ENCODE data around the gene SLC5A4.

- no peak for TF ChIP-seq EZH2phosphoT487 (IDR thresholded peaks at IDR 0.05; ENCODE audit: low read depth)
- TF ChIP-seq, protein P1, sequence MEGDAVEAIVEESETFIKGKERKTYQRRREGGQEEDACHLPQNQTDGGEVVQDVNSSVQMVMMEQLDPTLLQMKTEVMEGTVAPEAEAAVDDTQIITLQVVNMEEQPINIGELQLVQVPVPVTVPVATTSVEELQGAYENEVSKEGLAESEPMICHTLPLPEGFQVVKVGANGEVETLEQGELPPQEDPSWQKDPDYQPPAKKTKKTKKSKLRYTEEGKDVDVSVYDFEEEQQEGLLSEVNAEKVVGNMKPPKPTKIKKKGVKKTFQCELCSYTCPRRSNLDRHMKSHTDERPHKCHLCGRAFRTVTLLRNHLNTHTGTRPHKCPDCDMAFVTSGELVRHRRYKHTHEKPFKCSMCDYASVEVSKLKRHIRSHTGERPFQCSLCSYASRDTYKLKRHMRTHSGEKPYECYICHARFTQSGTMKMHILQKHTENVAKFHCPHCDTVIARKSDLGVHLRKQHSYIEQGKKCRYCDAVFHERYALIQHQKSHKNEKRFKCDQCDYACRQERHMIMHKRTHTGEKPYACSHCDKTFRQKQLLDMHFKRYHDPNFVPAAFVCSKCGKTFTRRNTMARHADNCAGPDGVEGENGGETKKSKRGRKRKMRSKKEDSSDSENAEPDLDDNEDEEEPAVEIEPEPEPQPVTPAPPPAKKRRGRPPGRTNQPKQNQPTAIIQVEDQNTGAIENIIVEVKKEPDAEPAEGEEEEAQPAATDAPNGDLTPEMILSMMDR (IDR thresholded peaks at IDR 0.05; ENCODE audit: low read depth, low read length): no peak
Observed at GRCh38 chr22:32255726-32256125, 579 bp upstream of the SLC5A4 start.
